HepG2 (cell line): ENCODE data around the gene OR2B2. TPM values are rescaled to one million over a fixed set of nuclear protein-coding genes. Genes with fewer than 3 reads are reported as not detected.

Experiments
- AKAP8 ChIP-seq: sonication (generic); formaldehyde crosslinking; IDR thresholded peaks from 2 replicates; pipeline ENCODE4 v1.5.1; 2020; ENCODE audit warnings: mild to moderate bottlenecking, missing genetic modification reagents
- CHD2 ChIP-seq: IDR thresholded peaks from 2 replicates; pipeline ENCODE4 v1.6.1; 2011; ENCODE audit warnings: low read depth, low read length, improper control_type of control experiment
- CREM ChIP-seq, 2 experiments: sonication (generic) in 1 of 2; formaldehyde crosslinking in 1 of 2; IDR thresholded peaks; 2 replicates each; pipeline versions ENCODE4 v1.4.0 to v1.6.1; 2016 to 2020; ENCODE audit warnings: antibody characterized with exemption in 1 of 2, mild to moderate bottlenecking in 1 of 2, missing genetic modification reagents in 1 of 2
- DMAP1 ChIP-seq: IDR thresholded peaks from 2 replicates; pipeline ENCODE4 v1.6.1; 2016
- REXO4 ChIP-seq: sonication (generic); formaldehyde crosslinking; IDR thresholded peaks from 2 replicates; pipeline ENCODE4 v1.8.0; 2022; ENCODE audit warnings: missing genetic modification reagents, mild to moderate bottlenecking, borderline replicate concordance
- TP53 ChIP-seq: sonication (generic); formaldehyde crosslinking; conservative IDR thresholded peaks from 2 replicates; pipeline ENCODE4 v1.4.0; 2020; ENCODE audit warnings: missing genetic modification reagents
- ZIK1 ChIP-seq: sonication (generic); formaldehyde crosslinking; IDR thresholded peaks from 2 replicates; pipeline ENCODE4 v1.5.0; 2020; ENCODE audit warnings: mild to moderate bottlenecking, low read depth, missing genetic modification reagents, borderline replicate concordance
- ZNF644 ChIP-seq: IDR thresholded peaks from 2 replicates; pipeline ENCODE4 v1.6.1; 2016; ENCODE audit warnings: low read depth
- polyA plus RNA-seq, 8 experiments: library from polyadenylated mRNA; depleted of rRNA in 3 of 8; stranded (reverse) in 7 of 8; unstranded in 1 of 8; fragments of >200 nt; fragmentation: Illumina TruSeq in 4 of 8; extraction: Trizol in 4 of 8; gene quantifications; 2 replicates each; pipeline versions ENCODE4 v1.2.1 to v1.2.3, GENCODE V29; 2011 to 2016; ENCODE audit warnings: low read depth in 4 of 8, missing spikeins in 1 of 8, mixed read lengths in 1 of 8; ENCODE audit not compliant: insufficient read depth in 1 of 8
- total RNA-seq, 5 experiments: library from RNA; depleted of rRNA; stranded (reverse); fragments of >200 nt; fragmentation: Illumina TruSeq; extraction: Trizol; gene quantifications; 2 replicates each; pipeline ENCODE4 v1.2.3, GENCODE V29; 2016; ENCODE audit warnings: low read depth in 1 of 5
- TF ChIP-seq, protein P1 (sequence below): sonication (generic); formaldehyde crosslinking; IDR thresholded peaks from 2 replicates; pipeline ENCODE4 v1.4.0; 2020; ENCODE audit warnings: mild to moderate bottlenecking, missing genetic modification reagents, borderline replicate concordance
- TF ChIP-seq, protein P2 (sequence below): sonication (generic); formaldehyde crosslinking; IDR thresholded peaks from 2 replicates; pipeline ENCODE4 v1.5.0; 2020; ENCODE audit warnings: mild to moderate bottlenecking, missing genetic modification reagents
- TF ChIP-seq, protein P3 (sequence below): sonication (generic); formaldehyde crosslinking; IDR thresholded peaks from one replicate; pipeline ENCODE4 v1.5.1; 2020; ENCODE audit warnings: mild to moderate bottlenecking, missing genetic modification reagents; ENCODE audit errors: not compliant biosample characterization
- TF ChIP-seq, protein P4 (sequence below): sonication (generic); formaldehyde crosslinking; IDR thresholded peaks from 2 replicates; pipeline ENCODE4 v1.5.1; 2020; ENCODE audit warnings: missing genetic modification reagents, mild to moderate bottlenecking, borderline replicate concordance

The OR2B2 gene
- total and polyA plus RNA-seq, 2 of the 13 experiments (the other 11 are each of a cell fraction or from before 2014, with no cell fraction given) = not detected

DNA sequence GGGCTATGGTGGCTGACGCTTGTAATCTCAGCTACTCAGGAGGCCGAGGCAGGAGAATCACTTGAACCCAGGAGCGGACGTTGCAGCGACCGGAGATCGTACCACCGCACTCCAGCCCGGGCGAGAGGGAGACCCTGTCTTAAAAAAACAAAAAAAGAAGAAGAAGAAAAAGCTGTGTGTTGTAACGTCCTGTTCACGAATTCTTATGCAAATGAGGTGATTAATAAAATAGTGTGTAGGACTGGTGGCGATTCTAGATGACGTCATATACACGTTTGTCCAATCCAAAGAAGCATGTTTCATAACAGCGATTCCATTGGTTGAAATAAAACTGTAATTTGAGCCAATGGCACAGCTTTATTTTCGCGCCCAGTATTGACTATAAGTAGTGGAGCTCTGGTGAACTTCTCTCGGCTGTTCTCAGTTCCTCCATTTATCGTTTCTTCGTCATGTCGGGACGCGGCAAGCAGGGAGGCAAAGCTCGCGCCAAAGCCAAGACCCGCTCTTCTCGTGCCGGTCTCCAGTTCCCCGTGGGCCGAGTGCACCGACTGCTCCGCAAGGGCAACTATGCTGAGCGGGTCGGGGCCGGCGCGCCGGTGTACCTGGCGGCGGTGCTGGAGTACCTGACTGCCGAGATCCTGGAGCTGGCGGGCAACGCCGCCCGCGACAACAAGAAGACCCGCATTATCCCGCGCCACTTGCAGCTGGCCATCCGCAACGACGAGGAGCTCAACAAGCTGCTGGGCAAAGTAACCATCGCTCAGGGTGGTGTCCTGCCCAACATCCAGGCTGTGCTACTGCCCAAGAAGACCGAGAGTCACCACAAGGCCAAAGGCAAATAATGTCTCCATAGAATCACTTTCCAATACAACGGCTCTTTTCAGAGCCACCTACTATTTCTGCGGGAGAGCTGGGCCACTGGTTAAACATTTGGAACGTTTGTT is 47.0 kb downstream of the OR2B2 start (continued):
- TF ChIP-seq, protein P1, sequence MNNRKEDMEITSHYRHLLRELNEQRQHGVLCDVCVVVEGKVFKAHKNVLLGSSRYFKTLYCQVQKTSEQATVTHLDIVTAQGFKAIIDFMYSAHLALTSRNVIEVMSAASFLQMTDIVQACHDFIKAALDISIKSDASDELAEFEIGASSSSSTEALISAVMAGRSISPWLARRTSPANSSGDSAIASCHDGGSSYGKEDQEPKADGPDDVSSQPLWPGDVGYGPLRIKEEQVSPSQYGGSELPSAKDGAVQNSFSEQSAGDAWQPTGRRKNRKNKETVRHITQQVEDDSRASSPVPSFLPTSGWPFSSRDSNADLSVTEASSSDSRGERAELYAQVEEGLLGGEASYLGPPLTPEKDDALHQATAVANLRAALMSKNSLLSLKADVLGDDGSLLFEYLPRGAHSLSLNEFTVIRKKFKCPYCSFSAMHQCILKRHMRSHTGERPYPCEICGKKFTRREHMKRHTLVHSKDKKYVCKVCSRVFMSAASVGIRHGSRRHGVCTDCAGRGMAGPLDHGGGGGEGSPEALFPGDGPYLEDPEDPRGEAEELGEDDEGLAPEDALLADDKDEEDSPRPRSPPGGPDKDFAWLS (CRISPR knock-in tag) = no peak
- TF ChIP-seq AKAP8 (no peak), REXO4 (no peak), CHD2 (no peak), DMAP1 (CRISPR knock-in tag) (peak; percentile 36; the same call in 1 of the 2 replicates), TP53 (CRISPR knock-in tag) (no peak), ZNF644 (CRISPR knock-in tag) (no peak), ZIK1 (CRISPR knock-in tag) (no peak), CREM (IDR thresholded peaks at IDR 0.05) (peak; percentile 73), CREM (CRISPR knock-in tag; IDR thresholded peaks at IDR 0.05) (no peak)
- TF ChIP-seq, protein P2, sequence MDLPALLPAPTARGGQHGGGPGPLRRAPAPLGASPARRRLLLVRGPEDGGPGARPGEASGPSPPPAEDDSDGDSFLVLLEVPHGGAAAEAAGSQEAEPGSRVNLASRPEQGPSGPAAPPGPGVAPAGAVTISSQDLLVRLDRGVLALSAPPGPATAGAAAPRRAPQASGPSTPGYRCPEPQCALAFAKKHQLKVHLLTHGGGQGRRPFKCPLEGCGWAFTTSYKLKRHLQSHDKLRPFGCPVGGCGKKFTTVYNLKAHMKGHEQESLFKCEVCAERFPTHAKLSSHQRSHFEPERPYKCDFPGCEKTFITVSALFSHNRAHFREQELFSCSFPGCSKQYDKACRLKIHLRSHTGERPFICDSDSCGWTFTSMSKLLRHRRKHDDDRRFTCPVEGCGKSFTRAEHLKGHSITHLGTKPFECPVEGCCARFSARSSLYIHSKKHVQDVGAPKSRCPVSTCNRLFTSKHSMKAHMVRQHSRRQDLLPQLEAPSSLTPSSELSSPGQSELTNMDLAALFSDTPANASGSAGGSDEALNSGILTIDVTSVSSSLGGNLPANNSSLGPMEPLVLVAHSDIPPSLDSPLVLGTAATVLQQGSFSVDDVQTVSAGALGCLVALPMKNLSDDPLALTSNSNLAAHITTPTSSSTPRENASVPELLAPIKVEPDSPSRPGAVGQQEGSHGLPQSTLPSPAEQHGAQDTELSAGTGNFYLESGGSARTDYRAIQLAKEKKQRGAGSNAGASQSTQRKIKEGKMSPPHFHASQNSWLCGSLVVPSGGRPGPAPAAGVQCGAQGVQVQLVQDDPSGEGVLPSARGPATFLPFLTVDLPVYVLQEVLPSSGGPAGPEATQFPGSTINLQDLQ = no peak
- TF ChIP-seq, protein P3, sequence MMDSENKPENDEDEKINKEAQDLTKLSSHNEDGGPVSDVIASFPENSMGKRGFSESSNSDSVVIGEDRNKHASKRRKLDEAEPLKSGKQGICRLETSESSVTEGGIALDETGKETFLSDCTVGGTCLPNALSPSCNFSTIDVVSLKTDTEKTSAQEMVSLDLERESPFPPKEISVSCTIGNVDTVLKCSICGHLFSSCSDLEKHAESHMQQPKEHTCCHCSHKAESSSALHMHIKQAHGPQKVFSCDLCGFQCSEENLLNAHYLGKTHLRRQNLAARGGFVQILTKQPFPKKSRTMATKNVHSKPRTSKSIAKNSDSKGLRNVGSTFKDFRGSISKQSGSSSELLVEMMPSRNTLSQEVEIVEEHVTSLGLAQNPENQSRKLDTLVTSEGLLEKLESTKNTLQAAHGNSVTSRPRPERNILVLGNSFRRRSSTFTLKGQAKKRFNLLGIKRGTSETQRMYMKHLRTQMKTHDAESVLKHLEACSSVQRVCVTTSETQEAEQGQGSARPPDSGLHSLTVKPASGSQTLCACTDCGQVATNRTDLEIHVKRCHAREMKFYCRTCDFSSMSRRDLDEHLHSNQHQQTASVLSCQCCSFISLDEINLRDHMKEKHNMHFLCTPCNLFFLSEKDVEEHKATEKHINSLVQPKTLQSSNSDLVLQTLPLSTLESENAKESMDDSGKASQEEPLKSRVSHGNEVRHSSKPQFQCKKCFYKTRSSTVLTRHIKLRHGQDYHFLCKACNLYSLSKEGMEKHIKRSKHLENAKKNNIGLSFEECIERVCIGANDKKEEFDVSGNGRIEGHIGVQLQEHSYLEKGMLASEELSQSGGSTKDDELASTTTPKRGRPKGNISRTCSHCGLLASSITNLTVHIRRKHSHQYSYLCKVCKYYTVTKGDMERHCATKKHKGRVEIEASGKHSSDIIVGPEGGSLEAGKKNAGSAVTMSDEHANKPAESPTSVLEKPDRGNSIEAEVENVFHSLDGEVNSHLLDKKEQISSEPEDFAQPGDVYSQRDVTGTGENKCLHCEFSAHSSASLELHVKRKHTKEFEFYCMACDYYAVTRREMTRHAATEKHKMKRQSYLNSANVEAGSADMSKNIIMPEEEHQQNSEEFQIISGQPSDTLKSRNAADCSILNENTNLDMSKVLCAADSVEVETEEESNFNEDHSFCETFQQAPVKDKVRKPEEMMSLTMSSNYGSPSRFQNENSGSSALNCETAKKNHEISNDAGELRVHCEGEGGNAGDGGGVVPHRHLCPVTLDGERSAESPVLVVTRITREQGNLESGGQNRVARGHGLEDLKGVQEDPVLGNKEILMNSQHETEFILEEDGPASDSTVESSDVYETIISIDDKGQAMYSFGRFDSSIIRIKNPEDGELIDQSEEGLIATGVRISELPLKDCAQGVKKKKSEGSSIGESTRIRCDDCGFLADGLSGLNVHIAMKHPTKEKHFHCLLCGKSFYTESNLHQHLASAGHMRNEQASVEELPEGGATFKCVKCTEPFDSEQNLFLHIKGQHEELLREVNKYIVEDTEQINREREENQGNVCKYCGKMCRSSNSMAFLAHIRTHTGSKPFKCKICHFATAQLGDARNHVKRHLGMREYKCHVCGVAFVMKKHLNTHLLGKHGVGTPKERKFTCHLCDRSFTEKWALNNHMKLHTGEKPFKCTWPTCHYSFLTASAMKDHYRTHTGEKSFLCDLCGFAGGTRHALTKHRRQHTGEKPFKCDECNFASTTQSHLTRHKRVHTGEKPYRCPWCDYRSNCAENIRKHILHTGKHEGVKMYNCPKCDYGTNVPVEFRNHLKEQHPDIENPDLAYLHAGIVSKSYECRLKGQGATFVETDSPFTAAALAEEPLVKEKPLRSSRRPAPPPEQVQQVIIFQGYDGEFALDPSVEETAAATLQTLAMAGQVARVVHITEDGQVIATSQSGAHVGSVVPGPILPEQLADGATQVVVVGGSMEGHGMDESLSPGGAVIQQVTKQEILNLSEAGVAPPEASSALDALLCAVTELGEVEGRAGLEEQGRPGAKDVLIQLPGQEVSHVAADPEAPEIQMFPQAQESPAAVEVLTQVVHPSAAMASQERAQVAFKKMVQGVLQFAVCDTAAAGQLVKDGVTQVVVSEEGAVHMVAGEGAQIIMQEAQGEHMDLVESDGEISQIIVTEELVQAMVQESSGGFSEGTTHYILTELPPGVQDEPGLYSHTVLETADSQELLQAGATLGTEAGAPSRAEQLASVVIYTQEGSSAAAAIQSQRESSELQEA (CRISPR knock-in tag) = no peak
- TF ChIP-seq, protein P4, sequence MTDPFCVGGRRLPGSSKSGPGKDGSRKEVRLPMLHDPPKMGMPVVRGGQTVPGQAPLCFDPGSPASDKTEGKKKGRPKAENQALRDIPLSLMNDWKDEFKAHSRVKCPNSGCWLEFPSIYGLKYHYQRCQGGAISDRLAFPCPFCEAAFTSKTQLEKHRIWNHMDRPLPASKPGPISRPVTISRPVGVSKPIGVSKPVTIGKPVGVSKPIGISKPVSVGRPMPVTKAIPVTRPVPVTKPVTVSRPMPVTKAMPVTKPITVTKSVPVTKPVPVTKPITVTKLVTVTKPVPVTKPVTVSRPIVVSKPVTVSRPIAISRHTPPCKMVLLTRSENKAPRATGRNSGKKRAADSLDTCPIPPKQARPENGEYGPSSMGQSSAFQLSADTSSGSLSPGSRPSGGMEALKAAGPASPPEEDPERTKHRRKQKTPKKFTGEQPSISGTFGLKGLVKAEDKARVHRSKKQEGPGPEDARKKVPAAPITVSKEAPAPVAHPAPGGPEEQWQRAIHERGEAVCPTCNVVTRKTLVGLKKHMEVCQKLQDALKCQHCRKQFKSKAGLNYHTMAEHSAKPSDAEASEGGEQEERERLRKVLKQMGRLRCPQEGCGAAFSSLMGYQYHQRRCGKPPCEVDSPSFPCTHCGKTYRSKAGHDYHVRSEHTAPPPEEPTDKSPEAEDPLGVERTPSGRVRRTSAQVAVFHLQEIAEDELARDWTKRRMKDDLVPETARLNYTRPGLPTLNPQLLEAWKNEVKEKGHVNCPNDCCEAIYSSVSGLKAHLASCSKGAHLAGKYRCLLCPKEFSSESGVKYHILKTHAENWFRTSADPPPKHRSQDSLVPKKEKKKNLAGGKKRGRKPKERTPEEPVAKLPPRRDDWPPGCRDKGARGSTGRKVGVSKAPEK = no peak
